Neural progenitor cell (in vitro differentiated cells): Measurements from ENCODE around the gene OTUD1.

Source experiments
- EZH2phosphoT487 ChIP-seq: fragments of 200-600 bp; sonication (generic); IDR thresholded peaks from 2 replicates; pipeline ENCODE4 v1.6.1; 2017; ENCODE audit warnings: antibody characterized with exemption
- TF ChIP-seq, protein P1 (sequence below): fragments of 200-600 bp; sonication (generic); IDR thresholded peaks from 2 replicates; pipeline ENCODE4 v1.5.1; 2017; ENCODE audit warnings: antibody characterized with exemption, mild to moderate bottlenecking

- TF ChIP-seq, protein P1, sequence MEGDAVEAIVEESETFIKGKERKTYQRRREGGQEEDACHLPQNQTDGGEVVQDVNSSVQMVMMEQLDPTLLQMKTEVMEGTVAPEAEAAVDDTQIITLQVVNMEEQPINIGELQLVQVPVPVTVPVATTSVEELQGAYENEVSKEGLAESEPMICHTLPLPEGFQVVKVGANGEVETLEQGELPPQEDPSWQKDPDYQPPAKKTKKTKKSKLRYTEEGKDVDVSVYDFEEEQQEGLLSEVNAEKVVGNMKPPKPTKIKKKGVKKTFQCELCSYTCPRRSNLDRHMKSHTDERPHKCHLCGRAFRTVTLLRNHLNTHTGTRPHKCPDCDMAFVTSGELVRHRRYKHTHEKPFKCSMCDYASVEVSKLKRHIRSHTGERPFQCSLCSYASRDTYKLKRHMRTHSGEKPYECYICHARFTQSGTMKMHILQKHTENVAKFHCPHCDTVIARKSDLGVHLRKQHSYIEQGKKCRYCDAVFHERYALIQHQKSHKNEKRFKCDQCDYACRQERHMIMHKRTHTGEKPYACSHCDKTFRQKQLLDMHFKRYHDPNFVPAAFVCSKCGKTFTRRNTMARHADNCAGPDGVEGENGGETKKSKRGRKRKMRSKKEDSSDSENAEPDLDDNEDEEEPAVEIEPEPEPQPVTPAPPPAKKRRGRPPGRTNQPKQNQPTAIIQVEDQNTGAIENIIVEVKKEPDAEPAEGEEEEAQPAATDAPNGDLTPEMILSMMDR: no peak
- TF ChIP-seq EZH2phosphoT487: no peak
Measured at GRCh38 chr10:23413629-23414089, 25.2 kb upstream of the OTUD1 start.
